H7 (cell line): Measurements from ENCODE around the gene TCAF1. TPM values are rescaled to one million over a fixed set of nuclear protein-coding genes. Genes with fewer than 3 reads are reported as not detected.

ENCODE experiments used
- DNase-seq: peaks from one replicate; pipeline ENCODE4 v3.0.0; 2012
- H3K27me3 ChIP-seq: 2 replicates; pipeline ENCODE4 v1.6.0; 2011; ENCODE audit warnings: mild to moderate bottlenecking, low read length; ENCODE audit not compliant: control insufficient read depth, insufficient read depth
- H3K36me3 ChIP-seq: replicated peaks from 2 replicates; pipeline ENCODE4 v1.5.1; 2011; ENCODE audit warnings: low read length; ENCODE audit not compliant: control insufficient read depth, insufficient read depth
- H3K4me3 ChIP-seq: 2 replicates; pipeline ENCODE4 v1.5.1; 2011; ENCODE audit warnings: low read depth, mild to moderate bottlenecking, control low read depth, low read length, moderate library complexity; ENCODE audit not compliant: insufficient read depth
- total RNA-seq: library from RNA; depleted of rRNA; stranded (reverse); fragments of >200 nt; shearing (Covaris generic); gene quantifications from 2 replicates; pipeline ENCODE4 v1.2.3, GENCODE V29; 2014; rRNA removed

The TCAF1 gene
- total RNA-seq, result 22.6 and 38.2 TPM in 2 replicates

GRCh38 chr7:143901668-143902331 lies at the start of gene TCAF1:
Gene TCAF1 (minus strand): TSS chr7:143902176. CDS start chr7:143876608, 25,568 bp downstream.
- Histone ChIP-seq H3K4me3 (peak within 1 kb of the TSS; percentile 78), H3K27me3 (no peaks in the 10 kb centered on the region), H3K36me3 (no peaks in the 10 kb centered on the region)
- peak; percentile 97 for DNase-seq

- no peak for DNase-seq
- no peaks in the 10 kb centered on the region for H3K27me3 ChIP-seq
Observed at GRCh38 chr7:143948733-143949132, 46.8 kb upstream of the TCAF1 start.

GRCh38 chr7:143947111-143947510 lies 45.1 kb upstream of the TCAF1 start:
- Histone ChIP-seq H3K27me3 (no peaks in the 10 kb centered on the region), H3K4me3 (no peak overlapping the region), H3K36me3 (no peaks in the 10 kb centered on the region)
- no peak for DNase-seq

More at GRCh38 chr7:143948733-143949132, 46.8 kb upstream of the TCAF1 start:
- Histone ChIP-seq H3K4me3 (no peak overlapping the region), H3K36me3 (no peaks in the 10 kb centered on the region)

GRCh38 chr7:143945423-143945822 lies 43.4 kb upstream of the TCAF1 start:
- H3K36me3 ChIP-seq, result no peaks in the 10 kb centered on the region
- DNase-seq, result no peak
- H3K27me3 ChIP-seq, result no peaks in the 10 kb centered on the region
- no peak overlapping the region for H3K4me3 ChIP-seq

- H3K36me3 ChIP-seq, result no peaks in the 10 kb centered on the region
- H3K4me3 ChIP-seq, result no peak overlapping the region
- no peak for DNase-seq
- H3K27me3 ChIP-seq, result no peaks in the 10 kb centered on the region
Observed at GRCh38 chr7:143938379-143939243, 36.6 kb upstream of the TCAF1 start.

GRCh38 chr7:143936087-143937009 lies 34.4 kb upstream of the TCAF1 start:
- no peaks in the 10 kb centered on the region for H3K36me3 ChIP-seq
- no peak for DNase-seq

GRCh38 chr7:143934526-143935325 lies 32.8 kb upstream of the TCAF1 start, which contains the start of gene OR2F2:
Gene OR2F2 (plus strand): TSS chr7:143935233. CDS start chr7:143935233, 0 bp downstream.
- no peaks in the 10 kb centered on the region for H3K27me3 ChIP-seq
- no peaks in the 10 kb centered on the region for H3K36me3 ChIP-seq
- H3K4me3 ChIP-seq, result no peak within 1 kb of the TSS
- DNase-seq, result no peak

More at GRCh38 chr7:143936087-143937009, 34.4 kb upstream of the TCAF1 start:
- Histone ChIP-seq H3K4me3 (no peak overlapping the region), H3K27me3 (no peaks in the 10 kb centered on the region)

GRCh38 chr7:143931739-143932138 lies 29.8 kb upstream of the TCAF1 start:
- H3K27me3 ChIP-seq, result no peaks in the 10 kb centered on the region
- DNase-seq, result no peak
- no peaks in the 10 kb centered on the region for H3K36me3 ChIP-seq
- H3K4me3 ChIP-seq, result no peak overlapping the region

GRCh38 chr7:143929224-143929920 lies 27.4 kb upstream of the TCAF1 start:
- Histone ChIP-seq H3K36me3 (no peaks in the 10 kb centered on the region), H3K27me3 (no peaks in the 10 kb centered on the region)
- DNase-seq, result no peak

GRCh38 chr7:143924851-143925250 lies 22.9 kb upstream of the TCAF1 start:
- Histone ChIP-seq H3K27me3 (no peaks in the 10 kb centered on the region), H3K36me3 (no peaks in the 10 kb centered on the region), H3K4me3 (no peak overlapping the region)
- no peak for DNase-seq

More at GRCh38 chr7:143929224-143929920, 27.4 kb upstream of the TCAF1 start:
- no peak overlapping the region for H3K4me3 ChIP-seq

GRCh38 chr7:143914938-143915652 lies 13.1 kb upstream of the TCAF1 start:
- DNase-seq, result no peak

GRCh38 chr7:143913945-143914615 lies 12.1 kb upstream of the TCAF1 start:
- Histone ChIP-seq H3K36me3 (no peaks in the 10 kb centered on the region), H3K27me3 (no peaks in the 10 kb centered on the region), H3K4me3 (no peak overlapping the region)
- no peak for DNase-seq

More at GRCh38 chr7:143914938-143915652, 13.1 kb upstream of the TCAF1 start:
- no peaks in the 10 kb centered on the region for H3K36me3 ChIP-seq
- H3K27me3 ChIP-seq, result no peaks in the 10 kb centered on the region
- no peak overlapping the region for H3K4me3 ChIP-seq
